ENCODE measurements around the gene C17orf75. TPM values are rescaled to one million over a fixed set of nuclear protein-coding genes. Genes with fewer than 3 reads are reported as not detected.

C17orf75 gene
- total RNA-seq, 3 donors from 2014 or later (not counting 1 experiment from before 2014, with no cell fraction given), result 12.7 to 18.8 (median 13.3) TPM

GRCh38 chr17:32286518-32286900 lies 55.5 kb downstream of the C17orf75 start:
- peaks cover 0 to 6% of the 10 kb centered on the region in 2 donors for H3K4me1 Mint-ChIP-seq
- H3K27me3 Mint-ChIP-seq (ENCODE audit: low read depth in 2 of 2), result peaks cover 0 to 4% of the 10 kb centered on the region in 2 donors
- no peak overlapping the region for H3K27ac Mint-ChIP-seq
- Histone ChIP-seq H3K9me3 (ENCODE audit: control insufficient read depth, insufficient read depth, low read length) (no peaks in the 10 kb centered on the region), H3K27me3 (ENCODE audit: control insufficient read depth, insufficient read depth, low read length) (no peaks in the 10 kb centered on the region), H3K4me1 (ENCODE audit: control insufficient read depth, insufficient read depth, low read length) (peaks cover 5% of the 10 kb centered on the region), H3K27ac (ENCODE audit: low read length) (no peak overlapping the region), H3K4me3 (ENCODE audit: low read length) (no peak overlapping the region), H3K36me3 (ENCODE audit: control insufficient read depth, insufficient read depth, low read length) (no peaks in the 10 kb centered on the region)
- intact Hi-C loops (cut with micrococcal nuclease), result no loop called here
- no peak for DNase-seq
- WGBS (ENCODE audit: insufficient coverage), result 62% methylated on average over 5 of the region's 5 CpGs
- H3K36me3 Mint-ChIP-seq, result no peaks in the 10 kb centered on the region
- no peaks in the 10 kb centered on the region for H3K9me3 Mint-ChIP-seq
- no peak overlapping the region for H3K4me3 Mint-ChIP-seq
- TF ChIP-seq CTCF (IDR thresholded peaks at IDR 0.05), result no peak
- ATAC-seq, result no peak

DNA sequence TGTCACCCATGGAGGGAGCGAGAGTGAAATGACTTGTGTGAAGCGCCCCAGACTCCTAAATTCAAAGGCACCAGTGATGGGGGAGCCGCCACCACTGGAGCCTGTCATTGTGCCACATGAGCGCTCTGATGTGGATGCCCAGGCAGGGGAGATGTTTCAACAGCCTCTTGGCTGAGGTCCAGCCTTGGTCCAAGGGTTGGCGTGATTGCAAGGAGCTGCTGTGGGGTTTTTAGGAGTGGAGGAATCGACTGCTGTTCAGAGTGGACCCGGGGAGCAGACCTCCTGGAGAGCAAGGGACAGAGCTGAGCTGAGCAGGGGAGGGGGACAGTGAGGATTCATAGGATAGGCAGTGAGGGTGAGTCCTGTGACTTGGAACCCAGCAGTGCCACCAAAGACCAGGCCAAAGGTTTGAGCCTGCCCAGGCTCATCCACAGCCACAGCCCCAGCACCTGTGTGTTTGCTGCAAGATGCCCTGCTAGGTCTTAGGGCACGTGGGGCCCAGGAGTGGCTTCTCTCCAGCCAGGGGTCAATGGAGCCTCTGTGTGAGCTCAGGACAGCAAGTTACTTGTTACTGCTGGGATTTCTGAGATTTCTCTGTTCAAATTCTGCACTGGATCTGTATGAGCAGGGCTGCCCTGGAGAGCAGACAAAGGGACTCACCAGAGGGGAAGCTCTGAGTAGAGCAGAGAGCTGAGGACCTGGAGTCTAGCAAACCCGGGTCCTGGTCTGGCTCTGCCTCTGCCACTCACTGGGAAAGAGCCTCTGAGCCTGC lies 56.0 kb downstream of the C17orf75 start:
- Mint-ChIP-seq H3K27me3 (ENCODE audit: low read depth in 2 of 2) (peaks cover 0 to 4% of the 10 kb centered on the region in 2 donors), H3K4me3 (no peak overlapping the region), H3K4me1 (peaks cover 0 to 6% of the 10 kb centered on the region in 2 donors), H3K36me3 (no peaks in the 10 kb centered on the region), H3K27ac (no peak overlapping the region), H3K9me3 (no peaks in the 10 kb centered on the region)
- no peak for ATAC-seq
- peaks cover 5% of the 10 kb centered on the region for H3K4me1 ChIP-seq (ENCODE audit: control insufficient read depth, insufficient read depth, low read length)
- DNase-seq, result no peak
- no peaks in the 10 kb centered on the region for H3K9me3 ChIP-seq (ENCODE audit: control insufficient read depth, insufficient read depth, low read length)
- no peak overlapping the region for H3K27ac ChIP-seq (ENCODE audit: low read length)
- no peak for TF ChIP-seq CTCF (IDR thresholded peaks at IDR 0.05)
- 75% methylated on average over 9 of the region's 9 CpGs for WGBS (ENCODE audit: insufficient coverage)
- no peaks in the 10 kb centered on the region for H3K36me3 ChIP-seq (ENCODE audit: control insufficient read depth, insufficient read depth, low read length)
- no peak overlapping the region for H3K4me3 ChIP-seq (ENCODE audit: low read length)
- no peaks in the 10 kb centered on the region for H3K27me3 ChIP-seq (ENCODE audit: control insufficient read depth, insufficient read depth, low read length)
- intact Hi-C loops (cut with micrococcal nuclease), result no loop called here

GRCh38 chr17:32285306-32285705 lies 56.7 kb downstream of the C17orf75 start:
- Mint-ChIP-seq H3K4me3 (no peak overlapping the region), H3K27ac (no peak overlapping the region), H3K4me1 (peaks cover 0 to 6% of the 10 kb centered on the region in 2 donors), H3K9me3 (no peaks in the 10 kb centered on the region), H3K36me3 (no peaks in the 10 kb centered on the region), H3K27me3 (ENCODE audit: low read depth in 2 of 2) (peaks cover 0 to 4% of the 10 kb centered on the region in 2 donors)
- TF ChIP-seq CTCF (IDR thresholded peaks at IDR 0.05), result no peak
- no peaks in the 10 kb centered on the region for H3K27me3 ChIP-seq (ENCODE audit: control insufficient read depth, insufficient read depth, low read length)
- intact Hi-C loops (cut with micrococcal nuclease), result no loop called here
- peaks cover 5% of the 10 kb centered on the region for H3K4me1 ChIP-seq (ENCODE audit: control insufficient read depth, insufficient read depth, low read length)
- H3K36me3 ChIP-seq (ENCODE audit: control insufficient read depth, insufficient read depth, low read length), result no peaks in the 10 kb centered on the region
- no peak overlapping the region for H3K4me3 ChIP-seq (ENCODE audit: low read length)
- H3K9me3 ChIP-seq (ENCODE audit: control insufficient read depth, insufficient read depth, low read length), result no peaks in the 10 kb centered on the region
- ATAC-seq (no peak), DNase-seq (no peak)
- 78% methylated on average over 8 of the region's 8 CpGs for WGBS (ENCODE audit: insufficient coverage)
- H3K27ac ChIP-seq (ENCODE audit: low read length), result no peak overlapping the region
